ENCODE data around the gene SPTLC2.

- TF ChIP-seq POLR2A (IDR thresholded peaks at IDR 0.05) = no peak
- no peak for TF ChIP-seq POLR2AphosphoS5 (IDR thresholded peaks at IDR 0.05)
Measured at GRCh38 chr14:77583657-77584056, 32.8 kb downstream of the SPTLC2 start.

Measured in spleen (tissue), 3 donors.